Measurements from ENCODE around the gene PTPRT. TPM values are rescaled to one million over a fixed set of nuclear protein-coding genes. Genes with fewer than 3 reads are reported as not detected.

The PTPRT gene
- total RNA-seq, 1 experiment from 2014 or later, result not detected

DNA sequence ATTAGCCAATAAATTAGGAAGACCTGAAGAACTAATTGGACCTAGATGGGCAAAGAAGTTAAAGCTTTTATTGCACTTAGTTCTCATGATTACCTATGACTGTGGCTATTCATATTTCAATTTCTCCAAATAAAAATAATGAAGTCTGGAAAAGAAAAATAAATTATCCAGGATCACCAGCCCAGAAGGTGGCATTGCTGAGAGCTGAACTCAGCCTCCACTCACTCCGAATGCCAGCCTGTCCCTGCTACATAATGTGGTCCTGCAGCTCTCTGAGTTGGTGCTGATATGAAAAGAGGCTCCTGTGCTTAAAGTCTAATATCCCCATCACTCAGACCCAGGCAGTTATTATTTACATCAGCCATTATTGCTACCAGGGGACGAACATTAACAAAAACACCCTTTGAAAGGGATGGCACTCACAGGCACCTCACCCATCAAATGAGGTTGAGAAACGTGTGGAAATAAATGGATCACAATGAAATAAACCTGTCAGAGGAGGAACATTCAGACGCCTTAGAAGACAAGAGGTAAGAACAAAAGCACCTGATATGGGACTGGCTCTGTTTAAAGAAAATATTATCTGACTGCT is 921.8 kb downstream of the PTPRT start:
- no peak for DNase-seq (ENCODE audit: low read depth, low spot score)
- RAD21 ChIA-PET (ENCODE audit: low non-redundant PET in 1 of 2, low total read pairs in 2 of 2, uncharacterized antibody in 2 of 2, unreplicated experiment in 2 of 2), result no interaction called here
- POLR2A ChIA-PET, result no interaction called here

More for the DNA sequence above, 921.8 kb downstream of the PTPRT start:
- Histone ChIP-seq H3K27me3 (ENCODE audit: insufficient read depth, low read length) (no peaks in the 10 kb centered on the region), H3K79me2 (ENCODE audit: insufficient read depth, low read length) (no peaks in the 10 kb centered on the region), H4K20me1 (ENCODE audit: insufficient read depth) (no peaks in the 10 kb centered on the region), H3K4me1 (ENCODE audit: control insufficient read depth in 1 of 2, insufficient read depth in 2 of 2, low read length in 2 of 2) (no peaks in the 10 kb centered on the region), H2AFZ (ENCODE audit: low read depth, low read length, poor library complexity, severe bottlenecking) (no peak overlapping the region), H3K27ac (ENCODE audit: low read depth, low read length) (no peak overlapping the region), H3K9me3 (ENCODE audit: control insufficient read depth in 1 of 2, insufficient read depth in 1 of 2, low read depth in 1 of 2, low read length in 2 of 2) (peaks cover 5 to 33% of the 10 kb centered on the region in 2 experiments; a peak in 2 of 4 replicates), H3K36me3 (ENCODE audit: control insufficient read depth in 1 of 2, insufficient read depth in 2 of 2, low read length in 2 of 2) (no peaks in the 10 kb centered on the region), H3K9ac (ENCODE audit: low read length) (no peak overlapping the region), H3K9me2 (ENCODE audit: insufficient read depth) (no peaks in the 10 kb centered on the region), H3K4me3 (replicated peaks in 1 of 2; ENCODE audit: low read depth in 1 of 2, low read length in 2 of 2) (no peak overlapping the region), H3K4me2 (ENCODE audit: low read length) (no peak overlapping the region)
- no TSS peak for BruUV-seq (replicated peaks)
- CTCF ChIA-PET, result no interaction called here
- intact Hi-C loops (cut with micrococcal nuclease), result no loop called here
- TF ChIP-seq POLR2A (IDR thresholded peaks at IDR 0.05; ENCODE audit: borderline replicate concordance, extremely low read depth, insufficient read depth, insufficient read length), result no peak
- no peak for TF ChIP-seq EZH2 (IDR thresholded peaks at IDR 0.05)
- no peak for TF ChIP-seq CEBPB (IDR thresholded peaks at IDR 0.05; ENCODE audit: low read depth)
- no peak for TF ChIP-seq EGR1 (IDR thresholded peaks at IDR 0.05; ENCODE audit: low read depth)
- TF ChIP-seq, protein P1, sequence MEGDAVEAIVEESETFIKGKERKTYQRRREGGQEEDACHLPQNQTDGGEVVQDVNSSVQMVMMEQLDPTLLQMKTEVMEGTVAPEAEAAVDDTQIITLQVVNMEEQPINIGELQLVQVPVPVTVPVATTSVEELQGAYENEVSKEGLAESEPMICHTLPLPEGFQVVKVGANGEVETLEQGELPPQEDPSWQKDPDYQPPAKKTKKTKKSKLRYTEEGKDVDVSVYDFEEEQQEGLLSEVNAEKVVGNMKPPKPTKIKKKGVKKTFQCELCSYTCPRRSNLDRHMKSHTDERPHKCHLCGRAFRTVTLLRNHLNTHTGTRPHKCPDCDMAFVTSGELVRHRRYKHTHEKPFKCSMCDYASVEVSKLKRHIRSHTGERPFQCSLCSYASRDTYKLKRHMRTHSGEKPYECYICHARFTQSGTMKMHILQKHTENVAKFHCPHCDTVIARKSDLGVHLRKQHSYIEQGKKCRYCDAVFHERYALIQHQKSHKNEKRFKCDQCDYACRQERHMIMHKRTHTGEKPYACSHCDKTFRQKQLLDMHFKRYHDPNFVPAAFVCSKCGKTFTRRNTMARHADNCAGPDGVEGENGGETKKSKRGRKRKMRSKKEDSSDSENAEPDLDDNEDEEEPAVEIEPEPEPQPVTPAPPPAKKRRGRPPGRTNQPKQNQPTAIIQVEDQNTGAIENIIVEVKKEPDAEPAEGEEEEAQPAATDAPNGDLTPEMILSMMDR (IDR thresholded peaks at IDR 0.05 in 2 of 3, conservative IDR thresholded peaks at IDR 0.05 in 1 of 3; ENCODE audit: borderline replicate concordance in 1 of 3, insufficient read depth in 1 of 3, low read depth in 2 of 3, low read length in 2 of 3), result no peak
- no peak for TF ChIP-seq POLR2AphosphoS5 (IDR thresholded peaks at IDR 0.05; ENCODE audit: low read depth, low read length)
- TF ChIP-seq SIN3A (IDR thresholded peaks at IDR 0.05; ENCODE audit: low read depth), result no peak
- TF ChIP-seq, protein P2, sequence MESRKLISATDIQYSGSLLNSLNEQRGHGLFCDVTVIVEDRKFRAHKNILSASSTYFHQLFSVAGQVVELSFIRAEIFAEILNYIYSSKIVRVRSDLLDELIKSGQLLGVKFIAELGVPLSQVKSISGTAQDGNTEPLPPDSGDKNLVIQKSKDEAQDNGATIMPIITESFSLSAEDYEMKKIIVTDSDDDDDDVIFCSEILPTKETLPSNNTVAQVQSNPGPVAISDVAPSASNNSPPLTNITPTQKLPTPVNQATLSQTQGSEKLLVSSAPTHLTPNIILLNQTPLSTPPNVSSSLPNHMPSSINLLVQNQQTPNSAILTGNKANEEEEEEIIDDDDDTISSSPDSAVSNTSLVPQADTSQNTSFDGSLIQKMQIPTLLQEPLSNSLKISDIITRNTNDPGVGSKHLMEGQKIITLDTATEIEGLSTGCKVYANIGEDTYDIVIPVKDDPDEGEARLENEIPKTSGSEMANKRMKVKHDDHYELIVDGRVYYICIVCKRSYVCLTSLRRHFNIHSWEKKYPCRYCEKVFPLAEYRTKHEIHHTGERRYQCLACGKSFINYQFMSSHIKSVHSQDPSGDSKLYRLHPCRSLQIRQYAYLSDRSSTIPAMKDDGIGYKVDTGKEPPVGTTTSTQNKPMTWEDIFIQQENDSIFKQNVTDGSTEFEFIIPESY (IDR thresholded peaks at IDR 0.05; ENCODE audit: extremely low read depth, insufficient replicate concordance, low read length), result no peak
- no peak for TF ChIP-seq RAD21 (IDR thresholded peaks at IDR 0.05; ENCODE audit: low read depth)
- TF ChIP-seq SP1 (IDR thresholded peaks at IDR 0.05; ENCODE audit: low read depth), result no peak
- TF ChIP-seq YY1 (IDR thresholded peaks at IDR 0.05; ENCODE audit: extremely low read depth, insufficient replicate concordance, low read depth, low read length), result no peak
- TF ChIP-seq FOSL1 (IDR thresholded peaks at IDR 0.05; ENCODE audit: low read depth), result no peak
- TF ChIP-seq EZH2phosphoT487 (IDR thresholded peaks at IDR 0.05; ENCODE audit: borderline replicate concordance), result no peak
- TF ChIP-seq, protein P3, sequence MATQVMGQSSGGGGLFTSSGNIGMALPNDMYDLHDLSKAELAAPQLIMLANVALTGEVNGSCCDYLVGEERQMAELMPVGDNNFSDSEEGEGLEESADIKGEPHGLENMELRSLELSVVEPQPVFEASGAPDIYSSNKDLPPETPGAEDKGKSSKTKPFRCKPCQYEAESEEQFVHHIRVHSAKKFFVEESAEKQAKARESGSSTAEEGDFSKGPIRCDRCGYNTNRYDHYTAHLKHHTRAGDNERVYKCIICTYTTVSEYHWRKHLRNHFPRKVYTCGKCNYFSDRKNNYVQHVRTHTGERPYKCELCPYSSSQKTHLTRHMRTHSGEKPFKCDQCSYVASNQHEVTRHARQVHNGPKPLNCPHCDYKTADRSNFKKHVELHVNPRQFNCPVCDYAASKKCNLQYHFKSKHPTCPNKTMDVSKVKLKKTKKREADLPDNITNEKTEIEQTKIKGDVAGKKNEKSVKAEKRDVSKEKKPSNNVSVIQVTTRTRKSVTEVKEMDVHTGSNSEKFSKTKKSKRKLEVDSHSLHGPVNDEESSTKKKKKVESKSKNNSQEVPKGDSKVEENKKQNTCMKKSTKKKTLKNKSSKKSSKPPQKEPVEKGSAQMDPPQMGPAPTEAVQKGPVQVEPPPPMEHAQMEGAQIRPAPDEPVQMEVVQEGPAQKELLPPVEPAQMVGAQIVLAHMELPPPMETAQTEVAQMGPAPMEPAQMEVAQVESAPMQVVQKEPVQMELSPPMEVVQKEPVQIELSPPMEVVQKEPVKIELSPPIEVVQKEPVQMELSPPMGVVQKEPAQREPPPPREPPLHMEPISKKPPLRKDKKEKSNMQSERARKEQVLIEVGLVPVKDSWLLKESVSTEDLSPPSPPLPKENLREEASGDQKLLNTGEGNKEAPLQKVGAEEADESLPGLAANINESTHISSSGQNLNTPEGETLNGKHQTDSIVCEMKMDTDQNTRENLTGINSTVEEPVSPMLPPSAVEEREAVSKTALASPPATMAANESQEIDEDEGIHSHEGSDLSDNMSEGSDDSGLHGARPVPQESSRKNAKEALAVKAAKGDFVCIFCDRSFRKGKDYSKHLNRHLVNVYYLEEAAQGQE (IDR thresholded peaks at IDR 0.05; ENCODE audit: low read depth), result no peak
- TF ChIP-seq, protein P4, sequence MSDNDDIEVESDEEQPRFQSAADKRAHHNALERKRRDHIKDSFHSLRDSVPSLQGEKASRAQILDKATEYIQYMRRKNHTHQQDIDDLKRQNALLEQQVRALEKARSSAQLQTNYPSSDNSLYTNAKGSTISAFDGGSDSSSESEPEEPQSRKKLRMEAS (IDR thresholded peaks at IDR 0.05), result no peak
- ATAC-seq, result no peak

Data from HCT116 (cell line).